HUDEP-2 (cell line): Measurements from ENCODE around the gene CDX1.
A peak's percentile ranks its signal among the peaks of the same experiment; 100 is the strongest.

Experiments
- DNase-seq, 76 experiments: peaks; one replicate each; lab custom pipeline; 2025; ENCODE audit not compliant: unreplicated experiment in 76 of 76; lab: John Stamatoyannopoulos, UW

Gene CDX1

DNA sequence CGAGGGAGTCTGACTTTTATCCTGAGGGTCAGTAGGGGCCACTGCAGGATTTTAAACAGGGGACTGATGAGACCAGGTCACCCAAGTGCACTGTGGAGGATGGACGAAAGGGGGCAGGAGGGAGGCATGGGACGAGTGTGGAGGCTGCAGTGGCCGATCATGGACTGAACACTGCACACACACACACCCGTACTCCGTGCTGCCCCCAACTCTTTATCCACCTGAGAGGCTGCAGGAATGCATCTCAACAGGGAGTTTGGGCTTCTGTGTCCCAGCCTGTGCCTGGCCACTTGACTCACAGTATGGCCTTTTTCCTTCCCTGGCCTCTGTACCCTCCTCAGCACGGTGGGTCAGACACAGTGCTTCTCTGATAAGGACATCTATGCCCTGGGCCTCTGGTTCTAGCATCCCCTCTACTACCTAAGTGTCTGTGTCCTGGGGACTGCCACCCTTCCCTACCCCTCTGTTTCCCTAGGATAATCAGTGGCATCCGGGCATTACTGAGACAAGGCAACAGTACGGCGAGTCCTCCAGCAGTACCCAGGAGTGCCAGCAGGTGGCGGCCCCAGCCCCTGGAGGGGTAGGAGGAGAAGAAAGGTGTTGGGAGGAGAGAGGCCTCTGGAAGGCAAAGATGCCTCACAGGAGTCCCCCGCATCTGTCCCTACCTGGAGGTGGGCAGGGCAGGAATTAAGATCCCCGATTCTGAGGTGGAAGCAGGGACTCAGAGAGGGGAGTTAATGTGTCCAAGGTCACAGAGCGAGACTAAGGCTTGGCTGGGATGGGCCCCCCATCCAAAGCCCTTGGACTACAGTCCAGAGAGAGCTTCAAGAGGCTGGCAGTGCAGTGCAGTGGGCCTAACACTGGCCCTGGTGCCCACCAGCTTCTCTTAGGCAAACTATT is 5.1 kb upstream of the CDX1 start:
- peak in 64 of 76 experiments; percentile 5 to 81 (median 54) for DNase-seq

DNA sequence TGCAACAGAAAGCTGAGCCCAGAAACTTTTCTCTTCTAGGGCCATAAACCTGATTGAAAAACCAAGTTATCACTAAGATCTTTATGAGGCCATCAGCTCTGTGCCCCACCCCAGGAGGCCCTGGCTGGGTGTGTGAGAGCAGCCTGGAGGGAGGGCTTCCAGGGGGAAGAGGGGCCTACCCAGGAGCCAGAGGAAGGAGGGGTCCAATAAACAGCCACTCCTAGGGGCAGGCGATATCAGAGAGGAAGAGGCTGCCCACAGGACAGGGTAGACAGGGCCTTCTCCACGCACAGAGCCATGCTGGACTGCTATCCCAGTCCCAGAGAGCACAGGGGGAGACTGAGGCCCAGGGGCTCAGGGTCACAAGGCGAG is 4.5 kb upstream of the CDX1 start:
- no peak for DNase-seq

DNA sequence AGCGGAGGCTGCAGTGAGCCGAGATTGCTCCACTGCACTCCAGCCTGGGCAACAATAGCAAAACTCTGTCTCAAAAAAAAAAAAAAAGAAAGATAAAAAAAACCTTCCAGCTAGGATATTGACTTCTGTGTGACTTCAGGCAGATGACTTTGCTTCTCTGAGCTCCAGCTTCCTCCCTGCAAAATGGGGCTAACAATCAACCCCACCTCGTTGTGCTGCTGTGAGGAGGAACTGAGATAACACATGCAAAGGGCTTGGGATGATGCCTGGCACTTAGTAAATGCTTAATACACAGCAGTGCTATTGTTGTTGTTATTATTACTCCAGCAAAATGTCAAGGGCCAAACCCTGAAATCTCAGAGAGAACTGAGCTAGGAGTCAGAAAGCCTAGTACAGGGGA is 3.5 kb upstream of the CDX1 start:
- DNase-seq: no peak

DNA sequence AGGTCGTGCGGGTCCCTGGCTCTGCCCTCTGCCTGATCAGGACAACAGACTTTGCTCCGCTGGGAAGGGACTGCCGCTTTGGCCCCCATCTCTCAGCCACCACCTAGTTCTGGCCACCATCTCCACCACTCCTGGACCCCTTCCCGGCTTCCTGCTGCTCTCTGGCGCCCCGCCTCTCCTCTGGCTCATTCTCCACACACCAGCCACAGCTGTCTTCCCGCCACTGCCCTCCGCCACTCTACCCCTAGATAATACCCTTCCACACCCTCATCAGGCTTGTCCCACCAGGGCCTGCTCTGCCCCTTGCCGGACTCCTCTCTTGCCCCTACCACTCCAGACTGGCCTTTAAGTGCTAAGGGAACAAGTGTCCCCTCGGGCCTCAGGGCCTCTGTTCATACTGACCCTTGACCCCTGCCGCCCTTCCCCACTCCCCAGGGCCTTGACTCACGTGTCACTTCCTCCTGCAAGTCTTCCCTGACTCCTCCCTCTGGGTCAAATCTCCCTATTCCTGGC is 3.0 kb upstream of the CDX1 start:
- DNase-seq: no peak

DNA sequence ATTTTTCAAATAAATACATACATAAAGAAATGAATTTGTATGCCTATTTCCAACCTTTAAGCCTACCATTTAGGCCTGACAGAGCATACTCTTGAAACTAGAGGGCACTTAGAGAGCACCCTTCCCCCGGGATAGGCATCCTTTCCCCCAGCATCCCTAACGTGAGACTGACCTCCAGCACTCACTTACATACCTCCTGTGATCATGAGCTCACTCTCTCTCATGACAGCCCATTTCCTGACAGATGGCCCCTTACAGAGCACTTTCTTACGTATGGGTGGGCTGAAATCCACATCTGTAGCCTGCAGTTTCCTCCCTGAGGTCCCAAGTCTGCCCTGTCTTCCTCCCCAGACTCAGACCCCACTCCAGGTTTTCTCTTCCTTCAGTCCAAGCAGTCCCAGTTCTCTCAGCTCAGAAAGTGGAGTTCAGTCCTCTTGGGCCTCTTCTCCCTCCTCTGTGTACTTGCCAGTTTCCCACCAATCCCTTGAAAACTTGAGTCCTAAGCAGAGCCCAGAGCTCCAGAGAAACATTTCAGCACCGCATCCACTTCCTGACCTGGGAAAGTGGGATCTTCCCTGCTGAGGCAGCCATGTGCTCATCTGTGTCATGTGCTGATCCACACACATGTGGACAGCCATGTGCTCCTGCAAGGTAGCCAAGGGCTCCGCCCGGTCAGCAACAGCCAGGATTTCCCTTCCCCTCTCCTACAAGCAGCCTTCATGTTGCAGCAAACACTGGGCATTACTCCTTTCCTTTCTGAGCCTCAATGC is 2.2 kb upstream of the CDX1 start:
- no peak for DNase-seq

DNA sequence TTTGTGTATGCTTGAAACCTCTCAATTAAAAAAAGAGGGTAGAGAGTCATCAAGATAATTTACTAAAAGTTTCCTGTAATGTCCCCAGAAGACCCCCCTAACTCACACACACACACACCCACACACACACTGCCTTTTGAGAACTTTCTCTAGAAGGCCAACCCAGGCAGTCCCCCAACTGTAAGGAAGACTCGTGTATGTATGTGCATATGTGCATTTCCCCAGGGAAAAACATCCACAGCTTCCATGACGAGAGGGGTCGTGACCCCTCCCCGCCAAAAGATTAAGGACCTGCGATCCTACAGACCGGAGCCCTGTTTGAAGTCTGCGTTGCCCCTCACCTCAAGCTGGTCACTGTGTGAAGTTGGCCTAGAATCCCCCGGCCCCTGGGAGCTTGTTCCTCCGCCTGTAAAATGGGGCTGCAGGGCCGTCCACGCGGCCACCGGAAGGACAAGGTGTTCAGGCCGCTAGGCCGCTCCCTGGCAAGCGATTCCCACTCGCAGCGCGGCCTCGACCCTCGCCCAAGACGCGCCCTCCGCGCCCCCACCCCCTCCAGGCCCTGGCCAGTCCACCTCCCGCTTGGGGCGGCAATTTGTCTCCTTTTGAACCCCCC is 435 bp upstream of the CDX1 start:
- DNase-seq: no peak

DNA sequence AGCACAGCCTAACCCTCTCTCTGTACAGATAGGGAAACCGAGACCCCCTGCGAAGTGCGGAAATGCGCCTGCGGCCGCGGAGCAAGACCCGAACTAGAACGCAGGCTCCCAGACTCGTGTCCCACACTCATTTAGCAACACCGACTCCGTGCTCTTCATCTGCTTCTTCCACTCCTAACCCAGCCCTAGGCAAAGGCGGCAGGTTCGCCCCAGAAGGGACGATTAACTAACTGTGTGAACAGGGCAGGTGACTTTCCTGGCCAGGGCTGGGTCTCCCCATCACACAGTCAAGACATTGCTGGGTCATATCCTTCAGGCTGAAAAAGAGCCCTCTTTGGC is 903 bp downstream of the CDX1 start:
- DNase-seq: no peak

DNA sequence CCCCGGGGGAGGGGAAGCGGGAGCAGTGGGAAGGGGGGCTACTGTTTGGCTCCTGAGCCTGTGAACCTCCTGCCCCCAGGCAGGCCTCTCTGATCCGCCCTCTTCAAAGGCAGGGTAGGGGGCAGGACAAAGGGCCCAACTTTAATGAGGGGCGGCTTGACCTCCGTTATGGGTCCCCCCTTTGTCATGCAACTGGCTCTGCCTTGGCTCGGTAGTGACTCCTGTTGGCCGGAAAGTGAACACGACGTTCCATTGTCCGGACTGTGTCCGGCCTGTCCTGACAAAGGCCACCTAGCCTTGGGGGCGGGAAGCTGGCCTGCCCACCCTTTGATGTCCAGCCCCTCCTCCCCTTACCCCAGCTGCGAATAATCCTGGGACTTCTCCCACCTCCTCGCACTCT is 1.3 kb downstream of the CDX1 start:
- no peak for DNase-seq

DNA sequence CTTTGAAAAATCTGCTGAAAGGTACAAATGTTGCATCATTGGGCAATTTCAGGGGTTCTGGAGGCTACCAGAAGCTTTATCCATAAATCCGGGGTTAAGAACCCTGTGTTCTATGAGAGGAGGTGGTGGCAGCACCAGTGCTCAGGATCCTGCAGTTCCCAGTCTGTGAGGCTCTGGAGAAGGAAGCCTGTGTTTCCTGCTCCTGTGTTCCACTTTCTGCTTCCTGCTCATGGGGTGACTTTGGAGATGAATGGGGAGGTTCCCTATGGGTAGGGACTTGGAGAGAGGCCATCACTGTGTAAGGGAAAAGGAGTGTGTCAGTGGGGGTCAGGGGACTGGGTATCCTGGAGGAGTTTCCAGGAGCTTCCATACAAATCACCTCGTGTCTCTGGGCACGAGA is 2.3 kb downstream of the CDX1 start:
- no peak for DNase-seq

DNA sequence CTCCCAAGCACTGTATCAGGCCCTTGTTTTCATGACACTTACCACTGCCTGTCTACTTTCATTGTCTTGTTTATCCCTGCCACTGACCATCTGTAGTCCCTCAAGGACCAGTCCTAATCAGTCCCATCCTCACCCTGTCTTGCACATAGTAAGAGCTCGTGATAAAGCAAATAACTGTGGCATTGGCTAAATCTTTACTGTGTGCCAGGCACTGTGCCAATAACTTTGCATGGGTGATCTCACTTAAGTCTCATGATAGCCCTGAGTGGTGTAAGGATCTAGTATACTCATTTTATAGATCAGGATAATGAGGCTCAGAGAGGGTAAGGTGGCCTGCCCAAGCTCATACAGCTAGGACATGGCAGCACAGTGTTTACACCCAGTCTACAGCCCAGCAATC is 5.6 kb downstream of the CDX1 start:
- peak in 55 of 76 experiments; percentile 3 to 80 (median 34) for DNase-seq

DNA sequence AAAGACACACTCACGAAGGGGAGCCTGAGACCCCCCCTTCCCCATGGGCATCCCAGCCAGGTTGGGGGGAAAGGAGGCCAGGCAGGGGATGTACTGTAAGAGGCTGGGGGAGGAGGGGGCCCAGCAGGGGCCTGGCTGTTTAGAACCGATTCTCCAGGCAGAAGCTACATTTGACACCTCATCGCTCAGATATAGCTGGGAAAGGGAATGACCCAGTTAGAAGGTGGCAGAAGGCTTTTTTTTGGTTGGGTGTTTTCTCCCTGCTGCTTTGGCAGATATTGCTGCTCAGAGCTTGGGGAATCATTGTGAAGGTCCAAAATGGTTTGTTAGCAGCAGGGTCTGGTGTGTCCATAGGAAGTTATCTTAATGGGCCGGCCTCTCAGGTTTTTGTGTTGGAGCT is 6.0 kb downstream of the CDX1 start:
- DNase-seq: no peak

DNA sequence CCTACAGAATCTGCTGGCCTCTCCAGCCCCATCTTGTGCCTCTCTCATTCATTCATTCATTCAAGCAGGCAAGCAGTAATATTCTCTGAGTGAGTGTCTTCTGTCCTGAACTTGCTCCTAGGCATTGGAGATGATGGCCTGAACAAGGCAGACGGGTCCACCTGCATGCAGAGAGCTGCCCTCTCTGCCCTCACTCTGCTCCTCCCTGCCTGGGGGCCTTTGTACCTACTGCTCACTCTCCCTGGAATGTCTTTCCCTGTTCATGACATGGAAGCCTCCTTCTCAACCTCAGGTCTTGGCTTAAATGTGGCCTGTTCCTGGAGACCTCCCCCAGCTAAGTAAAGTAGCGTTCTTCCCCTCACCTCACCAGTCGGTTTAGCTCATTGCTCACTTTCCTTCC is 6.6 kb downstream of the CDX1 start:
- DNase-seq: no peak

DNA sequence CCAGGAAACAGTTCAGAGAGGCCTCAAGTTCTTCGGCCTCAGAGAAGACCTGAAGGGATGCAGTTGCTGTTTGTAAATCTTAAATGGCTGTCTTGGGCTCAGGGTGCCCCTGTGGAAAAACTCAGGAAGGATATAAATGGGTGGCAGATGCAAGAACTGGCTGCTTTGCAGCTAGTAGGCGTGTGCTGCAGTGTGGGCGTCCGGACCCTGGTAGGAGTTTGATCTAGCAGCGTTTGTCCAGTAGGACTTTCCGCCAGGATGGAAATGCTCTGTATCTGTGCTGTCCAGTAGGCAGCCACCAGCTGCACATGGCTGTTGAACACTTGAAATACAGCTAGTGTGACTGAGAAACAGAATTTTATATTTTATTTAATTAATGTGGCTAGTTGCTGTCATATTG is 7.7 kb downstream of the CDX1 start:
- DNase-seq: no peak

DNA sequence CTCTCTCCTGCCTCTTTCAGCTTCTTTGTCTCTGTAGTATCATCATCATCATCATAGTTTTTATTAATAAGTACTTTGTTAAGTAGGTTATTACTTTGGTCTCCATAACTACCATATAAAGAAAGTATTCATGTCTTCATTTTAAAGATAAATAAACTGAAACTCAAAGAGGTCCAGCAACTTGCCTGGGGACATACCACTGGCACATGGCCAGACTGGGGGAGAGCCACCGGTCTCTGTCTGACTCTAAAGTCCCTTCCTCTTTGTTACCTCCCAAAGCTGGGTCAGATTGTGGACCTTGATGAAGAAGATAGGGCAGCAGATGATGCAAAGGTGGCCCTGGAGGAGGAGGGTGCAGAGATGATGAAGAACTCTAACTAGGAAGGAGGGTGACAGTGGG is 8.5 kb downstream of the CDX1 start:
- no peak for DNase-seq

DNA sequence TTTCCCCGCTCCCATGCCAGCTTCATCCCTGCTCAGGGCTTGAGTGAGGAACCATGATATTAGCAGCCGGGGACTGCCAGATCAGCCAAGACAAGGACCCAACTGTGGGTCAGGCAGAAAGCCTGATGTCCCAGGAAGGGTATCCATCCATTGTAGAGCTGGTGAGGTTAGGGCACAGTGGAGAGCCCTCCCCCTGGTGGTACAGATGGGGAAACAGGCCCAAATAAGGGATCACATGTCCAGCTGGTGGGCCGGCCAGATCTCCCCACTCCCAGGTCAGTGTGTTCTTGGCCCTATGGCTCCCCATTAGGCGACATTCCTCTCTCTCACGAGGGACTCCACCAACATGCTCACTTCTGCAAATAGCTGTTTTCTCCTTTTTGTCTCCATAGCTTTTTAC is 9.0 kb downstream of the CDX1 start:
- peak in 21 of 76 experiments; percentile 4 to 45 (median 17) for DNase-seq

DNA sequence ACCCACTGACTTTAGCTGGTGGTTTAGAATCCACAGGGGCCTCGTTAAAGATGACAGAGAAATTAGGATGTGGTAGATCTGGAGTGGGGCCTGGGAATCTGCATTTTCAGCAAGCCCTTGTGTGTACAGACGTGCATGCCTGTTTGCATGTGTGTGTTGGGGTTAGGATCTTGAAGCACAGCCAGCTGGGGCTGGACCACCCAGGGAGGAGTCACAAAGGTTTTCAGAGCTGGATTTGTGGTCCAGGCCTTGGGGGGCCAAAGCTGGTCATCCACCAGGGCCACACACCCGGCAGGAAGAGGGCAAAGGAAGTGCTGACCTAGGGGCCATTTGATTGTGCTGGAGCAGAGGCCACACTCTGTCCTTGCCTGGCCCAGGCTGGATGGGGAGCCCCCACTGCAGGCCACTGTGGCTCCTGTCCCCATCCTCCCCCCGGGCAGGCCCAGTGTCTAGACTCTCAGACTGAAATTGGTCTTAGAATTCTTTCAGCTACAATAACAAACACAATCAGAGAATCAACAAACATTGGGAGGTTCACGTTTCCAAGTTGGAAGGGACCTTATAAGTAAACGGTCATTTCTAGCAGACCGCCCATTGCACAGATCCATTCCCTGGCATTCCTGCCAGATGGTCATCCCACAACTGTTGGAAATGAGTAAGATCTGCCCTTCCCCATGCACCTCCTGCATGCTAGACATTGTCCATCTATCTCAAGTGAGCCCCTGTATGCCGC is 10.3 kb downstream of the CDX1 start:
- no peak for DNase-seq

DNA sequence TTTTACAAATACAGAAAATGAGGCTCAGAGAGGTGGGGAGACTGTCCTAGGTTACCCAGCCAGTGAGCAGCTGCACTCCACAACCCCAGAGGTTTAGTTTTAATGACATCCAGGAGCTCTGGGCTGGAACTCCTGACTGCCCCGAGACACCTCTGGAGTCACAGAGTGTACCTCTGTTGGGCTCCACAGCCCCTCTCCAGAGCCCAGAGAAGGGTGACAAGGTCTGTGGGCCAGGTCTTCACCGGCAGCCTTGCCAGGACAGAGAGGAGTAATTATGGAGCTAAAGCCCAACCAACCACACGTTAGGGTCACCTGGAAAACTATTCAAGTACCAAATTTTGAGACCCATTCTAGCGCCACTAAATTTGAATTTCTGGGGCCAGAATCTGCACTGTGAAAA is 11.1 kb downstream of the CDX1 start:
- no peak for DNase-seq

DNA sequence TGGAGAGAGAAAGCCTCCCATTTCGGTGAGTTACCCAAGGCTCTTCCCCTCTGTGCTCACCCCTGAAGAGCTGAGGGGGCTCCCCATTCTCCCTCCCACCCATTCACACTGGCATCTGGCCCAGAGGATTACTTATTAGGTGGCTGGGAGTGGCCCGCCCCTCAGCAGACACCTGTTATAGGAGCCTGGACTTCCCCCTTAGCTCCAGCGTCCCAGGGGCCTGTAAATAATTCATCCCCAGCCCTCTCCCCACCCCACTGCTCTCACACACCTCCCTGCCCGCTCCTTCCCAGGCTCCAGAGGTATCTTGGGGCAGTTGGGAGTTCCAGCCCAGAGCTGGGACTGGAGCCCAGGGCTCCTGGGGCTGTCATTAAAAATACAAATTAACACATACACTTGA is 11.7 kb downstream of the CDX1 start:
- DNase-seq: no peak

DNA sequence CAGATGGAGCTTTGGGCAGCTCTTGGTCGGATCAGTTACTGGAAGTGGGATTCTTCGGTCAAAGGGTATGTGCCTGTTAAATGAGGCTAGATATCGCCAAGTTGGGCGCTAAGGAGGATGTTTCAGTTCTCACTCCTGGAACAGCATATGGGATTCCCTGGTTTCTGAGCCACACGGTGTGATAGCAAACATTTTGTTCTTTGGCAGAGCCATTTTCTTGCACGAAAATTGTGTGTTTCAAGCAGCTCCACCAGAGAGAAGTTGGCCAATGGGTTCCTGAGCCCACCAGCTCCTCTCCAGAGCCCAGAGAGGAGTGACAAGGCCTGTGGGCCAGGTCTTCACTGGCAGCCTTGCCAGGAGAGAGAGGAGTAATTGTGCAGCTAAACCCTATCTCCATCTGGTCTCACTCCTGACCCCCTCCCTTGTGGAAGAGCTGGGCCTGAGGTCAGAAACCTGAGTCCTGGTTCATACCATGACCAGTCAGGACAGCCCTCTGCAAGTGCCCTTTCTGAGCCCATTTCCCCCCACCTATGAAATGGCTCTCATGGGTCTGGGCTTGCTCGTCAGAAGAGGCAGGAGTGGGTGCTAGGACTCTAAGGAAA is 12.5 kb downstream of the CDX1 start:
- no peak for DNase-seq

DNA sequence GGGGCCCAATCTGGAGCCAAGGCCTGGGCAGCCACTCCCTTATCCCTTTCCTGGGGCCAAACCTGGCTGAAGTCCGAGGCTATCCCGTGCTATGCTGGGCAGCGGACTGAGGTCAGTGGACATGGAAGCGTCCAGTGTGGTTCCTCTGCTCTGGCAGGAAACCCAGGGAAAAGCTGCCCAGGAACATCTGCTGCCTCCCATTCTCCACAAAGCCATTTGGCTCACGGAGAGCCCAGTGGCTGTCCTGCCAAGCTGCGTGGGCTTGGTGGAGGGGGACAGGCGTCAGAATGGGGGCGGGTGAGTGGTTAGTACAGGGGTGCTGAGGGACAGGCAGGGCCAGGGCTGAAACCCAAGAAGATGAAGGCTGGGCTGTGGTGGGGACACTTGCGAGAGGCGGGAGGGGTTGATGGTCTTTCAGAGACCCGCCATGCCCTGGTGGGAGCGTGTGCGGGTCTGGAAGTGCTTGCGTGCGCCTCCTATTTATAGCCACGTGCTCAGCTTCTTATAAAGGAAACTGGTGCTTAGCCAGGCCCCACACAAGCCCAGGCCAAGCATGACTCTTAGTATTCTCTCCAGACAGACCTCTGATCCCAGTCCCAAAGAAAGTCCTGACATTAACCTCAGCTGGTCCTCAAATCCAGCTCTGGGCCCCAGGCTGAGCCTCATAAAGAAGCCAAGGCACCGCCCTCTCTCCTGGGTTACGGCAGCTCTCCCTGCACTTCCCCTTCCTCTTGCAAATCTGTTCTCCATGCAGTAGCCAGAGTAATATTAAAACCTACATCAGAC is 13.9 kb downstream of the CDX1 start:
- DNase-seq: no peak
